GM19351 (cell line): ENCODE results near the gene SAMHD1.
"Not testable (repeated sequence)": the region's sequence is repeated elsewhere in the genome, so short reads cannot be mapped to it uniquely, and the experiment has no call there.

Experiments
- ATAC-seq: cut with Tn5 transposase; IDR thresholded peaks from one replicate; pipeline ENCODE4 v1.9.1; 2021; ENCODE audit warnings: mild to moderate bottlenecking, moderate library complexity; ENCODE audit not compliant: unreplicated experiment

Gene SAMHD1

DNA sequence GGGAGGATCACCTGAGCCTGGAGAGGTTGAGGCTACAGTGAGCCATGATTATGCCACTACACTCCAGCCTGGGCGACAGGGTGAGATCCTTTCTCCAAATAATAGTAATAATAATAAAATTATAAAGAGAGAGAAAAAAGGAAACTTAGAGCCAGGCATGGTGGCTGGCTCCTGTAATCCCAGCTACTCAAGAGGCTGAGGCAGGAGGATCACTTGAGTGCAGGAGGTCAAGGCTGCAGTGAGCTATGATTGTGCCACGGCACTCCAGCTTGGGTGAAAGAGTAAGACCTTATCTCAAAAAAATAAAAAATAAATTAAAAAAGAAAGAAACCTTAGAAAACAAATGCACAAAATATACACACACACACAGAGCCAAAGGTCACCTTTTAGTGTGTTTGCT lies 5.2 kb upstream of the SAMHD1 start:
- ATAC-seq = no peak

DNA sequence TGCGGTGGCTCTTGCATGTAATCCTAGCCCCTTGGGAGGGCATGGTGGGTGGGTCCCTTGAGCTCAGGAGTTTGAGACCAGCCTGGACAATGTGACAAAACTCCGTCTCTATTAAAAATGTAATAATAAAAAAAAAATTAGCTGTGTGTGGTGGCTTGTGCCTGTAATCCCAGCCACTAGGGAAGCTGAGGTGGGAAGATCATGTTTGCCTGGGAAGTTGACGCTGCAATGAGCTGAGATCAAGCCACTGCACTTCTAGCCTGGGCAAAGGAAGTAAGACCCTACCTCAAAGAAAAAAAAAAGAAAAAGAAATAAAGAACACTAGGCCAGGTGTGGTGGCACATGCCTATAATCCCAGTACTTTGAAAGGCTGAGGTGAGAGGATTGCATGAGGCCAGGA lies 4.5 kb upstream of the SAMHD1 start:
- ATAC-seq = no peak

DNA sequence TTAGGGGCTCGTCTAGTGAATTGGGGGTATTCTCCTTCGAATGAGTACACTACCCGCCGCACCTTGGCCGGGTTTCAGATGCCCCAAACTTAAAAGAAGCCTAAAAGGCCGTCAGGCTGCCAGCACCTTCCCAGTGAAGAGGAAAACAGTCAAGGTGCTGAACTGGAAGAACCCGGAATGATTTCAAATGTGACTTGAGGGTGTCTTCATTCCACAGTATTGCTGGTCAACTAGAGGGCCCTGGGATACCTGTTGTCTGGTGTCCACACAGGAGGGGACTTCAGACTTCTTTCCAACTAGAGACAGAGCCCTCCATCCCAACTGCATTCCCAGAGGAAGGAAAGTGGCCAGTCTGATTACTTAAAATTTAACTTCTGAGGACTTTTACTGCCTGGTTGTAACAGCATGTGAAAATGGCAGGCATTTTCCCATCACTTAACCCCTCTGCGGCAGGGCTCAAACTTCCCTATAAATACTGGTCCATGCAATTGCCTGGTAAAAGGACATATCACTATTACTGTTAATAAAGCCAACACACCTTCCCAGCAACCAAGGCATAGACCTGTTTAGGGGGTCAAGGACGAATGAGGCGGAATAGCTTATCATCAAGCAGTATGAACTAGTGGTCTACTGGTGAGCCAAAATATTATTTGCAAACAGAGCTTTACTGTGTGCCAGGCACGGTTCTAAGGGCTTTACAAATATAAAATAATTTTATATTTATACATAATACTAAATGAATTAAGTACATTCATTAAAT lies 651 bp upstream of the SAMHD1 start:
- no peak for ATAC-seq

DNA sequence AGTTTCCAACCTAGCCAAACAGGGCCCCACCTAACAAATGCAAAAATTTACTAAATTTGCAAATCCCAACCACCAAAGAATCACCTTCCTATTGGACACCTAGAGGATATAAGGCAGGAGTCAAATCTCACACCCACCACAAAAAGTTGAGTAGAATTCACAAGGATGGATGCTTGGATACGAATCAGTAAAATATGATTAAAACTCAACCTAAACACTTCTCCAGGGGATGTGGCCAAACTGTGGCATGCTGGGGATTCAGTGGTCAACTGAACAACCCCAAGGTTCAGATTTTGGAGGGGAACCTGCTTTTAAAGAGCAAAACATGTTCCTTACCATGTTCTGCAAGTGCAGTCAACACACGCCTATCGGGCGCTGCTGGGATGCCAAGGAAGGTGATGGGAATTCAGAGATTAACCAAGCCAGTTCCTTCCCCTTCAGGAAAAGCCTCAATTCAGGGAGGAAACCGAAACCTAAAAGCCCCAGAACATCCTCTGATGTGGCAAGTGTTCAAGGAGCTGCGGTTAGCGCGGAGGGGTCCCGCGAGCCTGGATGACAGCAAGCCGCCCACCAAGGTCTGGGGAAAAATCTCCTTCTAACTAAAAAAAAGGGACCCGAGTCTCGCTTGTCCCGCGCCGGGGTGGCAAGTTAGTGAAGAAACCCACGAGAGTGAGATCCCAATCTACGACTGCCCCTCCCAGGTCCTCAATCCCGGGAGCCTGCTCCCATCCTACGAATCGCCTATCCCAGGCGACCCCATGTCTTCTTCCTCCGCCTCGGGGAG lies 902 bp downstream of the SAMHD1 start:
- ATAC-seq = no peak

DNA sequence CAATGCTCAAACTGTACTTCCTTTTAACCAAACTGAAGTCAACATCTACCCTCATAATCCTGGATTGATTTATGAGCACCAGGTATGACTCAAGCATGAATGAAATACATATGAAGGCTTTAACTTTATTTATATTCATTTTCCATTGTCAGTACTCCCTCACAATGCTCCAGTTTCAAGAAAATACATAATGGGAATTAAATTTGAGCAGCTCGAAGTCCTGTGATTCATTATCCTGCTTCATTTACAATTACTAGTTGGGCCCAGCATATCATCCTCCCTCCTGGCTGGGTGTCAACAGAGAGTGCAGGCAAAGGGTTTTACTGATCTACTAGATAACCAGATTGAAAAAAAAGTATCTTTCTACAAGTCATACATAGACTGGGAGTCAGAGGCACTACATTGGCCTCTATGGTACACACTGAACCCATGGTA lies 10.1 kb downstream of the SAMHD1 start:
- no peak for ATAC-seq

DNA sequence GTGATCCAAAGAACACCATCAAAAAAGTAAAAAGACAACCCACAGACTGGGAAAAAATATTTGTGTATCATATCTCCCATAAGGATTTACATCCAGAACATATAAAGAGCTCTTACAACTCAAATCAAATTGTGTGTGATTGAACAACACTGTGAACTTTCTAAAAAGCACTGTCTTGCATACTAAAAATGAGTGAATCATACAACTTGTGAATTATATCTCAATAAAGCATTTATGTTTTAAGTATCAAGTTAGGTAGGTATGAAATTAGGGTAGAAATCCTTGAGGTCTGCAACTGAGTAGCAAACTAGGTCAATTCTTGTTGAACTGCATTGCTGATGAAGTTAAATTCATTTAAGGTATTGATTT lies 14.1 kb downstream of the SAMHD1 start:
- no peak for ATAC-seq

DNA sequence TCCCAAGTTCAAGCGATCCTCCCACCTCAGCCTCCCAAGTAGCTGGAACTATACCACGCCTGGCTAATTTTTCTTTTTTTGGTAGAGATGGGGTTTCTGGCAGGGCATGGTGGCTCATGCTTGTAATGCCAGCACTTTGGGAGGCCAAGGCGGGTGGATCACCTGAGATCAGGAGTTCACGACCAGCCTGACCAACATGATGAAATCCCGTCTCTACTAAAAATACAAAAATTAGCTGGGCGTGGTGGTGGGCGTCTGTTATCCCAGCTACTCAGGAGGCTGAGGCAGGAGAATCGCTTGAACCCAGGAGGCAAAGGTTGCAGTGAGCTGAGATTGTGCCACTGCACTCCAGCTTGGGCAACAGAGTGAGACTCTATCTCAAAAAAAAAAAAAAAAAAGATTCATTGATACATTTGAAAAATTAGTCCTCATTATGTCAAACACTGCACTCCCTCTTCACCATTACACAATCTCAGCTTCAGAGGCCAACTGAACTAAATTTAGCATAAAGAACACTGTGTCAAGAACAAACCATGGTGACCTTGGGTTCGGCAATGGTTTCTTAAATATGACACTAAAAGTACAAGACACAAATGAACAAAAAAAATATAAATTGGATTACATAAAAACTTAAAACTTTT lies 14.6 kb downstream of the SAMHD1 start:
- not testable (repeated sequence) for ATAC-seq

DNA sequence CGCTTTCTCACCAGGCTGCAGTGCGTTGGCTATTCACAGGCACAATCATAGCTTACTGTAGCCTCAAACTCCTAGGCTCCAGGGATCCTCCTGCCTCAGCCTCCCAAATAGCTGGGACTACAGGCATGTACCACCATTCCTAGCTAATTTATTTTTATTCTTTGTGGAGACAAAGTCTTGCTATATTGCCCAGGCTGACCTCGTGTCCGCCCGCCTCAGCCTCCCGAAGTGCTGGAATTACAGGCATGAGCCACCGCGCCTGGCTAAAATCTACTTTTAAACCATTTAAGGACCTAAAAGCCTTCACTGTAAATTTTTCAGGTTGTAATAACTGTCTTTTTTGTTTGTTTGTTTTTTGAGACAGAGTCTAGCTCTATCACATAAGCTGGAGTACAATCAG lies 15.2 kb downstream of the SAMHD1 start:
- ATAC-seq = no peak

DNA sequence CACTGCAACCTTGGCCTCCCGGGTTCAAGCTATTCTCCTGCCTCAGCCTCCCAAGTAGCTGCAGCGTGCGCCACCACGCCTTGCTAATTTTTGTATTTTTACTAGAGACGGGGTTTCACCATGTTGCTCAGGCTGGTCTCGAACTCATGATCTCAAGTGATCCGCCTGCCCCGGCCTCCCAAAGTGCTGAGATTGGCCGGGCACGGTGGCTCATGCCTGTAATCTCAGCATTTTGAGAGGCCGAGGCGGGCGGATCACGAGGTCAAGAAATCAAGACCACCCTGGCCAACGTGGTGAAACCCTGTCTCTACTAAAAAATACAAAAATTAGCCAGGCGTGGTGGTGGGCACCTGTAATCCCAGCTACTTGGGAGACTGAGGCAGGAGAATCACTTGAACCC lies 17.9 kb downstream of the SAMHD1 start:
- not testable (repeated sequence) for ATAC-seq

DNA sequence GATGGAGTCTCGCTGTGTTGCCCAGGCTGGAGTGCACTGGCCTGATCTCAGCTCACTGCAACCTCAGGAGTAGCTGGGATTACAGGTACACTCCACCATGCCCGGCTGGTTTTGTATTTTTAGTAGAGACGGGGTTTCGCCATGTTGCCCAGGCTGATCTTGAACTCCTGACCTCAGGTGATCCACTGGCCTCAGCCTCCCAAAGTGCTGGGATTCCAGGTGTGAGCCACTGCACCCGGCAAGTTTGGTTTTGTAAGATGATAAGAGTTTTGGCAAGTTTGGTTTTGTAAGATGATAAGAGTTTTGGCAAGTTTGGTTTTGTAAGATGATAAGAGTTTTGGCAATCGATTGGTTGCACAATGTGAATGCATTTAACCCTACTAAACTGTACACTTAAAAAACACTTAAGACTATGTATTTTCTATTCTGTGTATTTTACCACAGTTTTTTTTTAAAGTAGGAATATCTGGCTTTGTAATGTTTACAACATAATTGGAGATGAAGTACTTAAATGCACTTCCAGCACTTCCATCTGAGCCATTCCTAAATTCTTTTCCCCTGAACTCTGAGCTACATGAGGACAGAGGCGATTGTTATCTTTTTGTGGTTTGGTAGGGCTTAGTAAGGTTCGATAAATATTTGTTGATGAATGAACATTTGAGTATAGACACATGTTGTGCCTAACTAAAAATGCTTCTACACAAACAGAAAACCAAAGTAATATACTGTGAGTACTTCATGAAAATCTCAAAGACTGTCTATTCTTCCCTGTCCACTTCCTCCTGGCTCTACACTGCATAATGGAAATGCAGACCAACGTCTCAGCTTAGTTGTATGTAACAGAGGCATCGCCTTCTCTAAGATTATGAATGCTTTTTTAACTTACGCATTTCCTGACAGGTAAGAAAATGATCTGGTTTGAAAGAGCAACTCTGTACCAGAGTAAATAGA lies 18.8 kb downstream of the SAMHD1 start:
- ATAC-seq = no peak

DNA sequence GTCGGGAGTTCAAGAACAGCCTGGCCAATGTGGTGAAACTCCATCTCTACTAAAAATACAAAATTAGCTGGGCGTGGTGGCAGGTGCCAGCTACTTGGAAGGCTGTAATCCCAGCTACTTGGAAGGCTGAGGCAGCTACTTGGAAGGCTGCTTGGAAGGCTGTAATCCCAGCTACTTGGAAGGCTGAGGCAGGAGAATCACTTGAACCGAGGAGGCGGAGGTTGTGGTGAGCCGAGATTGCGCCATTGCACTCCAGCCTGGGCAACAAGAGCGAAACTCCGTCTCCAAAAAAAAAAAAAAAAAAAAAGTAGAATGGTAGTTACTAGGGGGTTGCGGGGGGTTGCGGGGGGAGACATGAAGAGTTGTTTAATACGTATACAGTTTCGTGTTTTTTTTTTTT lies 19.4 kb downstream of the SAMHD1 start:
- not testable (repeated sequence) for ATAC-seq

DNA sequence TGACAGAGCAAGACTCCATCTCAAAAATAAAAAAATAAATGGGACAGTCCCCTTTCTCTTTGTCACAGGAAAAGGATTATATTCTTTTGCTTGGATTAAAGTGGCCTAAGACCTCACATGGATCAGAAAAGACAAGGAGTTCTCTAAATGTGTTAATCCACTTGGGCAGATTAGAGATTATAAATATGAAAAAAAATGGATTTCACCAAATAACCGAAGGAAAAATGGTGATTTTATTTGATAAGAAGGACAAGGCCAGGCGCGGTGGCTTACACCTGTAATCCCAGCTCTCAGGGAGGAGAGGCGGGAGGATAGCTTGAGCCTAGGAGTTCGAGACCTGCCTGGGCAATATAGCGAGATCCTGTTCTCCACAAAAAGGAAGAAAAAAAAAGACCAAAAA lies 21.8 kb downstream of the SAMHD1 start:
- no peak for ATAC-seq

DNA sequence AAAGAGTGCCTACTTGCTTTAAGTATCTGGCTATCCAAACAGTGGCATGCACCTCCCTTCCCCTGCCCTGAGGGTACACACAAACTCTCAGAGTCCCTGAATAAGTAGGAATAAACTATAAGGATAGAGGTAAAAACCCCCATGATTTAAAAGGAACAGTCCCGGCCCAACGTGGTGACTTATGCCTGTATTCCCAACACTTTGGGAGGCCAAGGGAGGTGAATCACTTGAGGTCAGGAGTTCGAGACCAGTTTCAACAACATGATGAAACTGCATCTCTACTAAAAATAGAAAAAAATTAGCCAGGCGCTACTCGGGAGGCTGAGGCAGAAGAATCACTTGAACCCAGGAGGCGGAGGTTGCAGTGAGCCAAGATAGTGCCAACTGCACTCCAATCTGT lies 22.2 kb downstream of the SAMHD1 start:
- no peak for ATAC-seq

DNA sequence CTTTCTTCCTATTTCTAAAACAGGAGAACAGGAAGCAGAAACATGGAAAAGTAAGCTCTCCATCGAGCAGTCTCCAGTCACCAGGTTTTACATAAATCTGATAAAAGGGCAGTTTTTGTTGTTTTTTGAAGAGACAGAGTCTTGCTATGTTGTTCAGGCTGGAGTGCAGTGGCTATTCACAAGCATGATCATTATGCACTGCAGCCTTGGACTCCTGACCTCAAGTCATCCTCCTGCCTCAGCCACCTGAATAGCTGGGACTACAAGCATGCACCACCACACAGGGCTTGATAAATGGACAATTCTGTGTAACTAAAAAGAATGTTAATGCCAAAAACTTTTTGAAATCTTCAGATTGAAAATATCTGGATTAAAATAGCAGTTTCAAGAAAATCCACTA lies 23.8 kb downstream of the SAMHD1 start:
- no peak for ATAC-seq

DNA sequence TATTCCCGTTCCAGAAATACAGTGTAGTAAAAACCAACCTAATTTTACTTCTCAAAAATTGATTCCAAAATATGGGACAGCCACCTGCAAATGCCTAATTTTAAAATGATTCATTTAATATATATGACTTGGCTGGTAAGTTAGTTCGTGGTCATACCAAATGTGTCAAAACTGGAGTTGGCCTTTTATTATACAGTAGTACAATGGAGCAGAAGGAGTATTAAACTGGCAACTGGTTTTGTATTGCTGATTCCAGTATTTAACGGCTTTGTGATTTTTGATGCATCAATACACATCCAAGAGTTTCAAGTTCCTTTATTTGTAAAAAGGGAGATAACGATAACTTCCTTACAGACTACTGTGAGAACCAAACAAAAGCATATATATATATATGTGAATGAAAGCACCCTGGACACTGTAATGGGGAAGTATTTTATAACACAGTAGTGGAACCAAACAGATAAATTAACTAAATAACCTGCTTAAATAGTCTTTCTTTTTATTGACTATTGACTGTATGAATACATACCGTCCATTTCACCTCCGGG lies 24.8 kb downstream of the SAMHD1 start:
- ATAC-seq = no peak

DNA sequence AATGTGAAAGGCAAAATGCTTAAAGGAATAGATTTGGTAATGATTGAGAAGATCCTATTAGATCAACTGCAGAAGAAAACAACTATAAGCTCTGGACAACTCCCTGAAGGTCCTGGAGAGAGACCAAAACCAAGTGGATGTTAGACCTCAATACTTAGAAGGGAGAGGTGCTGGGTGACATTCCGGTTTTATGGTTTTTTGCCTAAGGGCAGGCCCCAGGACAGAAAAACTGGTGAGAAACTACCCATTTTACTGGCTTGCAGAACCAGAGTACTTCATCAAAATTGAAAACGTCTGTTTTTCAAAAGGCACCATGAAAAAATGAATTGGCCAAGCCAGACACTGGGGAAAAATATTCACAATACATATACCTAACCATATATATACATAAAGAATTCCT lies 26.3 kb downstream of the SAMHD1 start:
- ATAC-seq = no peak

DNA sequence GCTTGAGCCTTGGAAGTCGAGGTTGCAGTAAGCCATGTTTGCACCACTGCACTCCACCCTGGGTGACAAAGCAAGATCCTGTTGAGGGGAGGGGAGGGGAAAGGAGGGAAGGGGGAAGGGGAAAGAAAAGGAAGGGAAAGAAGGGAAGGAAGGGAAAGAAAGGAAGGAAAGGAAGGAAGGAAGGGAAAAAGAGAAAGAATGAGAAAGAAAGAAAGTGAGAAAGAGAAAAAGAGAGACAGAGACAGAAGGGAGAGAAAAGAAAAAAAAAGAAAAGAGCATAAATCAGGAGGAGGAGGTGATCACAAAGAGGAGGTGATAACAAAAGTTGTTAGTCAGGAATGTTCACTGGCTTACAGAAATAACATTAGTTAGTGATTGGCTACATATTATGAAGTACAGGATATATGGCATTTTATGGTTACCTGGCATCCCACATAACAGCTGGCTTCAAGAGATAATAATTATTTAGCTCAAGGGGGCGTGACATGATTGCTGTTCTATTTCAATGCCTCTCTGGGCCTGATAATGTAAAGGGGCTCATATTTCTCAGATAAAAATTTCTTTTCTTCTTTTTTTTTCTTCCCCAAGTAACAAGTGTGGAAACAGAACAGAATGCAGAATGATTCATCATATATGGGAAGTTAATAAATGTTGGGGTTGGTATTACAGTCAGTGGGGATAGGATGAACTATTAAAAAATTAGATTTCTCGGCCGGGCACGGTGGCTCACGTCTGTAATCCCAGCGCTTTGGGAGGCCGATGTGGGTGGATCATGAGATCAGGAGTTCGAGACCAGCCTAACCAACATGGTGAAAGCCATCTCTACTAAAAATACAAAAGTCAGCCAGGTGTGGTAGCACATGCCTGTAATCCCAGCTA lies 27.1 kb downstream of the SAMHD1 start:
- ATAC-seq = no peak

DNA sequence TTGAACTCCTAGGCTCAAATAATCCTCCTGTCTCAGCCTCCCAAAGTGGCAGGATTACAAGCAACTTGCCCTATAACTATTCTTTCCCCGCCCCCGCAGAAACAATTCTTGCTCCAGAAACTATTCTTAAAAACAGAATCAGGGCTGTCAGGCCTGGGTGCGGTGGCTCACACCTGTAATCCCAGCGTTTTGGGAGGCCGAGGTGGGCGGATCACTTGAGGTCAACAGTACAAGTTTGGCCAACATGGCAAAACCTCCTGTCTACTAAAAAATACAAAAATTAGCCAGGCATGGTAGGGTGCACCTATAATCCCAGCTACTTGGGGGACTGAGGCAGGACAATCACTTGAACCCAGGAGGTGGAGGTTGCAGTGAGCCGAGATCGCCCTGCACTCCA lies 31.2 kb downstream of the SAMHD1 start:
- ATAC-seq = no peak

DNA sequence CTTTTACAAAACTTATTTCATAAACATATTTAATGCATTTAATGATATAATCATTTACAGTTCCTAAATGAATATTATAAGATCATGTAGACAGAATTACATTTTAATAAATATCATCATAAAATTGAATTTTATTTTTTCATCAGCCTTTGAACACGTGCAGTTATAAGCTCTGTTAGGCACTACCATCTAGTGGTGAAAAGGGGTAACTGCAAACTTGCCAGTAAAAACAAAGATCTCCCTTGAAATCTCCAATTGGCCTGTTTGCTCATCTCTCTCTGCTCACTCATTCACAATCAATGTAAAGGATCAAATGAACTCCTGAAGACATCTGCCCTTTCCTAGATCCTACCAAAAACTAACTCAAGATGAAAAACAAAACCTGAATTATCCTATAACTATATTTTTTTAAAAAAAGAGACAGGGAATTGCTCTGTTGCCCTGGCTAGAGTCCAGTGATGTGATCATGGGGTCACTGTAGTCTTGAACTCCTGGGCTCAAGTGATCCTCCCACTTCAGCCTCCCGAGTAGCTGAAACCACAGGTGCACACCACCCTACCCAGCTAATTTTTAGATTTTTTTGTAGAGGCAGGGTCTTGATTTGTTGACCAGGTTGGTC lies 31.7 kb downstream of the SAMHD1 start:
- no peak for ATAC-seq
